Activated naive CD4-positive, alpha-beta T cell treated with anti-CD3 and anti-CD28 coated beads, Interleukin-2, amount 50 U/mL, for 72 hours (primary cell): ENCODE results near the gene TCEAL8. TPM values are rescaled to one million over a fixed set of nuclear protein-coding genes. Genes with fewer than 3 reads are reported as not detected.
A peak's percentile ranks its signal among the peaks of the same experiment; 100 is the strongest.
"Not testable (repeated sequence)": the region's sequence is repeated elsewhere in the genome, so short reads cannot be mapped to it uniquely, and the experiment has no call there.

Experiments
- ATAC-seq, 2 donors: fragments of 150-1000 bp; cut with Tn5 transposase; 2 replicates each; pipeline ENCODE4 v1.10.0; 2021; ENCODE audit warnings: mild to moderate bottlenecking in 2 of 2, moderate library complexity in 2 of 2
- DNase-seq, 2 donors: peaks; one replicate each; pipeline ENCODE4 v3.0.0; 2021 to 2022; ENCODE audit warnings: low spot score in 2 of 2
- H3K27ac Mint-ChIP-seq, 2 donors: one replicate each; pipeline ENCODE4 v1.8.0; 2022; ENCODE audit warnings: mild to moderate bottlenecking in 2 of 2, mixed read lengths in 2 of 2
- H3K36me3 Mint-ChIP-seq, 2 donors: one replicate each; pipeline ENCODE4 v1.8.0; 2022; ENCODE audit warnings: mixed read lengths in 2 of 2
- H3K9me3 Mint-ChIP-seq, 2 donors: one replicate each; pipeline ENCODE4 v1.8.0; 2022; ENCODE audit warnings: mixed read lengths in 2 of 2
- total RNA-seq, 2 donors: library from RNA; stranded (reverse); gene quantifications; one replicate each; pipeline ENCODE4 v1.2.3, GENCODE V29; 2022

The TCEAL8 gene
- 10 to 100 TPM; 22.2 to 42.5 TPM for total RNA-seq

GRCh38 chrX:103254921-103255493, at the start of gene TCEAL8:
Gene TCEAL8, minus strand, starts transcription at chrX:103255155. Its CDS starts 1,176 bp downstream, at chrX:103253979.
- DNase-seq (peak in 1 of 2 donors; percentile 44), ATAC-seq (peak; percentile 96)
- H3K27ac Mint-ChIP-seq = peak within 1 kb of the TSS; percentile 96 to 97
- no peaks in the 10 kb centered on the region for H3K9me3 Mint-ChIP-seq
- H3K36me3 Mint-ChIP-seq = peaks cover 13 to 19% of the 10 kb centered on the region in 2 donors

- no peak overlapping the region for H3K27ac Mint-ChIP-seq
- DNase-seq (no peak), ATAC-seq (peak in 1 of 2 donors; percentile 44)
- no peaks in the 10 kb centered on the region for H3K9me3 Mint-ChIP-seq
- peaks cover 0 to 3% of the 10 kb centered on the region in 2 donors for H3K36me3 Mint-ChIP-seq
These were observed 49.8 kb upstream of the TCEAL8 start for GRCh38 chrX:103304705-103305104.

GRCh38 chrX:103293118-103293517, 38.2 kb upstream of the TCEAL8 start:
- Mint-ChIP-seq H3K9me3 (no peaks in the 10 kb centered on the region), H3K36me3 (no peaks in the 10 kb centered on the region), H3K27ac (no peak overlapping the region)
- DNase-seq = no peak
- no peak for ATAC-seq

- ATAC-seq = no peak
- H3K36me3 Mint-ChIP-seq = no peaks in the 10 kb centered on the region
- H3K9me3 Mint-ChIP-seq = no peaks in the 10 kb centered on the region
- no peak for DNase-seq
- H3K27ac Mint-ChIP-seq = no peak overlapping the region
These were observed 24.7 kb upstream of the TCEAL8 start for GRCh38 chrX:103279624-103280023.

- H3K9me3 Mint-ChIP-seq = no peaks in the 10 kb centered on the region
- no peak within 1 kb of the TSS for H3K27ac Mint-ChIP-seq
- ATAC-seq (no peak), DNase-seq (no peak)
- no peaks in the 10 kb centered on the region for H3K36me3 Mint-ChIP-seq
These were observed 21.6 kb upstream of the TCEAL8 start, which contains the start of gene TCEAL5 for GRCh38 chrX:103276581-103277002. Gene TCEAL5, minus strand, starts transcription at chrX:103276750. Its CDS starts 2,187 bp downstream, at chrX:103274563.

- Mint-ChIP-seq H3K9me3 (no peaks in the 10 kb centered on the region), H3K36me3 (no peaks in the 10 kb centered on the region), H3K27ac (no peak overlapping the region)
- ATAC-seq (no peak), DNase-seq (no peak)
These were observed 21.1 kb upstream of the TCEAL8 start for GRCh38 chrX:103275947-103276567.

GRCh38 chrX:103274284-103274683, 19.3 kb upstream of the TCEAL8 start:
- no peaks in the 10 kb centered on the region for H3K9me3 Mint-ChIP-seq
- DNase-seq = no peak
- no peaks in the 10 kb centered on the region for H3K36me3 Mint-ChIP-seq
- H3K27ac Mint-ChIP-seq = no peak overlapping the region
- ATAC-seq = no peak

- DNase-seq (no peak), ATAC-seq (no peak)
- Mint-ChIP-seq H3K9me3 (no peaks in the 10 kb centered on the region), H3K27ac (no peak overlapping the region), H3K36me3 (peaks cover 13 to 19% of the 10 kb centered on the region in 2 donors)
These were observed 3.3 kb upstream of the TCEAL8 start for GRCh38 chrX:103258275-103258674.

GRCh38 chrX:103256651-103257050, 1.7 kb upstream of the TCEAL8 start:
- Mint-ChIP-seq H3K9me3 (no peaks in the 10 kb centered on the region), H3K36me3 (peaks cover 13 to 19% of the 10 kb centered on the region in 2 donors), H3K27ac (no peak overlapping the region)
- no peak for ATAC-seq
- no peak for DNase-seq

GRCh38 chrX:103254171-103254824, 657 bp downstream of the TCEAL8 start:
- DNase-seq (peak in 1 of 2 donors; percentile 17), ATAC-seq (peak; percentile 65 to 77)
- peak overlapping the region; percentile 96 to 97 for H3K27ac Mint-ChIP-seq
- H3K9me3 Mint-ChIP-seq = no peaks in the 10 kb centered on the region
- H3K36me3 Mint-ChIP-seq = peaks cover 13 to 19% of the 10 kb centered on the region in 2 donors

GRCh38 chrX:103253608-103254007, 1.3 kb downstream of the TCEAL8 start:
- Mint-ChIP-seq H3K36me3 (peaks cover 13 to 19% of the 10 kb centered on the region in 2 donors), H3K27ac (peak overlapping the region; percentile 93 to 97), H3K9me3 (no peaks in the 10 kb centered on the region)
- DNase-seq (no peak), ATAC-seq (no peak)

GRCh38 chrX:103250977-103251376, 4.0 kb downstream of the TCEAL8 start:
- Mint-ChIP-seq H3K9me3 (no peaks in the 10 kb centered on the region), H3K27ac (no peak overlapping the region), H3K36me3 (peaks cover 13 to 19% of the 10 kb centered on the region in 2 donors)
- ATAC-seq (no peak), DNase-seq (no peak)

GRCh38 chrX:103249805-103250204, 5.2 kb downstream of the TCEAL8 start:
- no peaks in the 10 kb centered on the region for H3K9me3 Mint-ChIP-seq
- DNase-seq (no peak), ATAC-seq (no peak)
- peaks cover 10 to 15% of the 10 kb centered on the region in 2 donors for H3K36me3 Mint-ChIP-seq
- H3K27ac Mint-ChIP-seq = no peak overlapping the region

- no peak for ATAC-seq
- Mint-ChIP-seq H3K9me3 (no peaks in the 10 kb centered on the region), H3K36me3 (peaks cover 0 to 2% of the 10 kb centered on the region in 2 donors), H3K27ac (no peak overlapping the region)
- no peak for DNase-seq
These were observed 6.4 kb downstream of the TCEAL8 start for GRCh38 chrX:103248553-103248952.

GRCh38 chrX:103240155-103240554, 14.8 kb downstream of the TCEAL8 start:
- ATAC-seq (no peak), DNase-seq (no peak)
- H3K36me3 Mint-ChIP-seq = no peaks in the 10 kb centered on the region
- no peak overlapping the region for H3K27ac Mint-ChIP-seq
- no peaks in the 10 kb centered on the region for H3K9me3 Mint-ChIP-seq

GRCh38 chrX:103236296-103236695, 18.7 kb downstream of the TCEAL8 start:
- H3K36me3 Mint-ChIP-seq = no peaks in the 10 kb centered on the region
- no peaks in the 10 kb centered on the region for H3K9me3 Mint-ChIP-seq
- ATAC-seq (no peak), DNase-seq (no peak)
- H3K27ac Mint-ChIP-seq = no peak overlapping the region

GRCh38 chrX:103235608-103236007, 19.3 kb downstream of the TCEAL8 start:
- not testable (repeated sequence) for ATAC-seq, DNase-seq, H3K36me3 Mint-ChIP-seq, H3K9me3 Mint-ChIP-seq, H3K27ac Mint-ChIP-seq
